Measurements from ENCODE around the gene SBK3. TPM values are rescaled to one million over a fixed set of nuclear protein-coding genes. Genes with fewer than 3 reads are reported as not detected.

Gene SBK3
- total RNA-seq, 2 experiments from 2014 or later, result not detected

DNA sequence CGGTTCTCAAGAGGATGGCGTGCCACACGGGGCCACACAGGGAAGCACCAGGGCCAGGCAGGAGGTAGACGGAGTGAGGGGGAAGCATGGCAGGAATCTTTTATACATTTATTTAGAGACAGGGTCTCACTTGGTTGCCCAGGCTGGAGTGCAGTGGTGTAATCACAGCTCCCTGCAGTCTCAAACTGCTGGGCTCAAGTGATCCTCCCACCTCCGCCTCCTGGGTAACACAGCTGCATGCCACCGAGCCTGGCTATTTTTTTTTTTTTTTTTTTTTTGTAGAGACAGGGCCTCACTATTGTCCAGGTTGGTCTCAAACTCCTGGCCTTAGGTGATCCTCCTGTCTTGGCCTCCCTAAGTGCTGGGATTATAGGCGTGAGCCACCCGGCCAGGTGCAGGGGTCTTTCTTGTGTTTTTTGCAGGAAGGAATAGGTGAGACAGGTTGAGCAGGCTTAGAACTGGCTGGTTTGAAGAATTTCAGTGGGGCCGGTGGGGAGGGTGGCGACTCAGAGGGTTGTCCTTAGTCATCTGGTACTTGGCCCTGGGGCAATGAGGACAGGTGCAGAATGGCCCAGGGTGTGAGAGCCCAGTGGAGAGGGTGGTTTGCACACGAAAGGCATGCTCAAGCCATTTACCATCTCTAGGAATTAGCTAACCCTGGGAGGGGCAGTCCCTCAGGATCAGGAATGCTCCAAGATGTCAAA, 49.5 kb downstream of the SBK3 start:
- Histone ChIP-seq H3K4me1 (ENCODE audit: insufficient read depth, low read length) (peaks cover 5% of the 10 kb centered on the region), H3K27me3 (ENCODE audit: control insufficient read depth in 1 of 2, insufficient read depth in 2 of 2, low read length in 2 of 2) (peaks cover 0 to 5% of the 10 kb centered on the region in 2 experiments), H3K27ac (ENCODE audit: low read depth in 1 of 2, low read length in 2 of 2) (no peak overlapping the region), H3K36me3 (ENCODE audit: insufficient read depth, low read length) (no peaks in the 10 kb centered on the region), H3K4me3 (ENCODE audit: low read length) (no peak overlapping the region), H3K9me3 (ENCODE audit: control insufficient read depth in 1 of 2, insufficient read depth in 1 of 2, low read length in 2 of 2) (no peaks in the 10 kb centered on the region)
- no peak overlapping the region for H3K27ac Mint-ChIP-seq
- DNase-seq (no peak), ATAC-seq (ENCODE audit: poor library complexity) (no peak)
- no peak overlapping the region for H3K4me3 Mint-ChIP-seq
- POLR2A ChIA-PET, result no interaction called here
- CTCF ChIA-PET, result no interaction called here
- no peaks in the 10 kb centered on the region for H3K4me1 Mint-ChIP-seq (ENCODE audit: low read depth)
- intact Hi-C loops (cut with DNase I, micrococcal nuclease), result no loop called here
- H3K9me3 Mint-ChIP-seq, result no peaks in the 10 kb centered on the region
- H3K36me3 Mint-ChIP-seq (ENCODE audit: low read depth), result no peaks in the 10 kb centered on the region
- TF ChIP-seq CTCF (IDR thresholded peaks at IDR 0.05), result no peak
- no peaks in the 10 kb centered on the region for H3K27me3 Mint-ChIP-seq

DNA sequence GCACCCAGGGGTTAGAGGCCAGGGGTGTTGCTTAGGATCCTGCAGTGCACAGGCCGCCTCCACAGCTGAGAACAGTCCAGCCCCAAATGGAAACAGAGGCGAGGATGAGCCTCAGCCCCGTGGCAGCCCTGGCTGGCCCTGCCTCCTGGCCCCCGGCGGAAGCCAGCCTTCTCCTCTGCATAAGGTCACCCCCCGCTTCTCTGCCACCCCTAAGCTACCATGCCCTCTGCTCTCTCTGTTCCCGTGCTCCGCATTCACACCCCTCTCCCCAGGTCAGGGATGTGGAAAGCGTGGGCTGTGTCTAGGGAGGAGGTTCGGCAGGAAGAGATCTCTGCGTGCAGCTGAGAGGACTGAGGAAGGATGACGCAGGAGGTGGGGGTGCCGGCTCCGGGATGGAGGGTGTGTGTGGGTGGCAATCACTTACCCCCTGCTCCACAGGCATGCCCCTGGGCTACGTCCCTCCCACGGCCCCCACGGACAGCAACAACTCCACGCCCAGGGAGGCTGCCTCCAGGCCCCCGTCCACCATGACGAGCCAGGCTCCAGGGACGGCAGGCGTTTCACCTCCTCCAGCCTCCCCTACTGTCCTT, 51.1 kb downstream of the SBK3 start:
- TF ChIP-seq CTCF (IDR thresholded peaks at IDR 0.05), result no peak

DNA sequence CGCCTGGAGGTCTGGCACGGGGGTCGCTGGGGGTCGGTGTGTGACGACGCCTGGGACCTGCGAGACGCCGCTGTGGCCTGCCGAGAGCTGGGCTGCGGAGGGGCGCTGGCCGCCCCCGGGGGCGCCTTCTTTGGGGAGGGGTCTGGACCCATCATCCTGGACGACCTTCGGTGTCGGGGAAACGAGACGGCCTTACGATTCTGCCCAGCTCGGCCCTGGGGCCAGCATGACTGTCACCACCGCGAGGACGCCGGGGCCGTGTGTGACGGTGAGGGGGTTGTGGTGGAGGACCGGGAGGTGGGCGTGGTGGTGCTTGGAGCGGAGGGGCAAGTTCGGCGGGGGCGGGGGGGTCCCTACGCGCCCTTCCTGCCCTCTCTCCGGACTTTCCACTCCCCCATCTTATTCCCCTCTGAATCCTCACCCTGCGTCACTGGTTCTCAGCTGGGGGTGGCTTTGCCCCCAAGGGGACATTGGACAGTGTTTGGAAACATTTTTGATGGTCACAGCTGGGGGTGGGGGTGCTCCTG, 51.6 kb downstream of the SBK3 start:
- Mint-ChIP-seq H3K9me3 (no peaks in the 10 kb centered on the region), H3K4me3 (no peak overlapping the region), H3K27me3 (no peaks in the 10 kb centered on the region), H3K4me1 (ENCODE audit: low read depth) (no peaks in the 10 kb centered on the region), H3K36me3 (ENCODE audit: low read depth) (no peaks in the 10 kb centered on the region), H3K27ac (no peak overlapping the region)
- DNase-seq (peak in 1 of 14 experiments; percentile 19), ATAC-seq (ENCODE audit: poor library complexity) (no peak)
- no peak for TF ChIP-seq CTCF (IDR thresholded peaks at IDR 0.05)
- ChIA-PET POLR2A (interaction anchor here (0.6 kb wide), 1 partner anchor 352 kb away, joined by 3 read pairs; no protein-coding TSS in a partner anchor), CTCF (no interaction called here)
- Histone ChIP-seq H3K36me3 (ENCODE audit: insufficient read depth, low read length) (no peaks in the 10 kb centered on the region), H3K4me3 (ENCODE audit: low read length) (no peak overlapping the region), H3K27ac (ENCODE audit: low read depth in 1 of 2, low read length in 2 of 2) (no peak overlapping the region), H3K27me3 (ENCODE audit: control insufficient read depth in 1 of 2, insufficient read depth in 2 of 2, low read length in 2 of 2) (peaks cover 0 to 5% of the 10 kb centered on the region in 2 experiments), H3K9me3 (ENCODE audit: control insufficient read depth in 1 of 2, insufficient read depth in 1 of 2, low read length in 2 of 2) (no peaks in the 10 kb centered on the region), H3K4me1 (ENCODE audit: insufficient read depth, low read length) (peaks cover 5% of the 10 kb centered on the region)
- intact Hi-C loops (cut with DNase I, micrococcal nuclease), result no loop called here

More for the DNA sequence above, 51.1 kb downstream of the SBK3 start:
- no peak overlapping the region for H3K4me3 Mint-ChIP-seq
- POLR2A ChIA-PET, result no interaction called here
- peak in 1 of 14 experiments; percentile 12 for DNase-seq
- H3K4me1 ChIP-seq (ENCODE audit: insufficient read depth, low read length), result peaks cover 5% of the 10 kb centered on the region
- CTCF ChIA-PET, result interaction anchor here (1.4 kb wide), 1 partner anchor 10 kb away, joined by 5 read pairs; no protein-coding TSS in a partner anchor
- H3K27ac ChIP-seq (ENCODE audit: low read depth in 1 of 2, low read length in 2 of 2), result no peak overlapping the region
- H3K9me3 ChIP-seq (ENCODE audit: control insufficient read depth in 1 of 2, insufficient read depth in 1 of 2, low read length in 2 of 2), result no peaks in the 10 kb centered on the region
- ATAC-seq (ENCODE audit: poor library complexity), result no peak
- intact Hi-C loops (cut with DNase I, micrococcal nuclease), result no loop called here
- no peaks in the 10 kb centered on the region for H3K36me3 ChIP-seq (ENCODE audit: insufficient read depth, low read length)
- no peaks in the 10 kb centered on the region for H3K4me1 Mint-ChIP-seq (ENCODE audit: low read depth)
- no peak overlapping the region for H3K27ac Mint-ChIP-seq
- H3K36me3 Mint-ChIP-seq (ENCODE audit: low read depth), result no peaks in the 10 kb centered on the region
- no peaks in the 10 kb centered on the region for H3K27me3 Mint-ChIP-seq
- H3K9me3 Mint-ChIP-seq, result no peaks in the 10 kb centered on the region
- H3K4me3 ChIP-seq (ENCODE audit: low read length), result no peak overlapping the region
- H3K27me3 ChIP-seq (ENCODE audit: control insufficient read depth in 1 of 2, insufficient read depth in 2 of 2, low read length in 2 of 2), result peaks cover 0 to 5% of the 10 kb centered on the region in 2 experiments

Data from CD4-positive, alpha-beta T cell (primary cell).